Measurements from ENCODE around the gene SMAP2. TPM values are rescaled to one million over a fixed set of nuclear protein-coding genes. Genes with fewer than 3 reads are reported as not detected.

Gene SMAP2
- total RNA-seq, 1 donor from 2014 or later, result 196 TPM

DNA sequence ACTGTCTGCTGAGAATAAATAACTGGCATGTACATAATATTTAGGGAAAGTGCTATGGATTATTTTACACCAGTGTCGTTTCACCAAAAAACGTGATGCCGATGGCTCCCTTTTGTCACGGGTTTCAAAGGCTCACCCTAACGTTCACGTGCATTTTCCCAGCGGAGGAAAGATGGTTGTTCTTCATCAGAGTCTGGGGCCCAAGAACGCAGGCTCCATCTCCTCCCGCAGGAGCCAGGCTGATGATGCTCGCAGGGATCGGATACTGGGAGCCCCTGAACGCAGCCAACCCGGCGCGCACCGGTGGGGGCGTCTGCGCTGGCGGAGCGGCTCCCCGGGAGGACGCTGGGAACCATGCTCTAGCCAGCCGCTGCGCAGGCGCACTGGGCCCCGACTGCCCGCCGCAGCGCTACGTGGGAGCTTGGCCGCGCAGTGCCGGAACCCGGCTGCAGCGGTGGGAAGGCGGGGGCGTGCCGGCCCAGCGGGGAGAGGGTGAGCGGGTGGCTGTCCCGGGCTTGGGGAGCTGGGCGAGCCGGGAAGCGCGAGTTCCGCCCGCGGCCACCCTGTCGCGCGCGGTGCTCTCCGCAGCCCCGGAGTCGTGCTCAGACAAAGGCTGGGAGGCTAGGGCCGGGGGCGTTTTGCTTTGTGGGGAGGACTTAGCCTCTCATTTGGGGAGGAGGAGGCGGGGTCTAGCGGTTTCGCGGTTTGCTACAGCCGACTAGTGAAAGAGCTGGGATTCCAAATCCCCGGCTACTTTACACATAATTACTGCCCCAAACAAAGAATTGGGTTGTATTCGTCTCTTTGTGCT is 76.4 kb downstream of the SMAP2 start, which contains the start of gene ZFP69B:
Gene ZFP69B (plus strand): TSS at position 793 of the 811 bp plus-strand sequence. CDS start 486 bp downstream, outside the sequence.
- Mint-ChIP-seq H3K9me3 (peaks cover 50% of the 10 kb centered on the region), H3K27me3 (ENCODE audit: insufficient read depth) (no peaks in the 10 kb centered on the region), H3K36me3 (ENCODE audit: low read depth) (peaks cover 43% of the 10 kb centered on the region)

DNA sequence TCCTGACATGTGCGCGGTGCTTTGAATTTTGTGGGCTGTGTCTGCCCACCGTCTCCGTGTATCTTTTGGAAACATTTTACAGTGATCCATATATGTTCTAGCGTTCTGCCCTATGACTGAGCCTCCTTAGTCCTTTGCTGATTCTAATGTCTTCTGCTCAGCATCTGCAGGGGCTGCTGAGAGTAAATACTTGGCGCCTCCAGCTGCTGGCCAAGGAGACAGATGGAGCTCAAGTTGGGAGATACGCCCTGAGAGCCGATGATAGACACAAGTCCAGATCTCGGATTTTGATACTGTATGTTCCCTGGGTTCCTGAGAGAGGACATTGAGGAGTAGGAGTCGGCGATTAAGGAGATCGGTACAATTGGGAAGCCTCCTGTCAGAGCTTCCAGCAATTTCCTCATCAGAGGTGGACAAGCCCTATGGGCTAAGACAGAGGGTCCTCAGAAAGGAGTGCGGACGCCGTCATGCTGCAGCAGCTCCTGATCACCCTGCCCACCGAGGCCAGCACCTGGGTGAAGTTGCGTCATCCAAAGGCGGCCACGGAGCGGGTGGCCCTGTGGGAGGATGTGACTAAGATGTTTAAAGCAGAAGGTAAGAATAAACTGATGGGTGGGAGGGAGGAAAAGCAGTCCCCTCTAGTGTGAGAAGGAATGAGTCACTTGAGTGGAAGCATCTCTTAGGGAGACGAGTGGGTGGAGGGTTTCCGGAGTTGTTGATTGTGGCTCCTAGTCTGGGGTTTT is 77.1 kb downstream of the SMAP2 start:
- peaks cover 37% of the 10 kb centered on the region for H3K4me1 Mint-ChIP-seq (ENCODE audit: low read depth)
- intact Hi-C loops (cut with micrococcal nuclease), result loop anchor here (1.0 to 10.0 kb wide), 10 partner anchors 27 to 524 kb away; partner anchors contain the start of genes CTPS1, EXO5, NFYC and SMAP2

More for the DNA sequence above, 76.4 kb downstream of the SMAP2 start, which contains the start of gene ZFP69B:
- H3K4me3 Mint-ChIP-seq, result peak within 1 kb of the TSS; percentile 84
- intact Hi-C loops (cut with micrococcal nuclease), result loop anchor here (2.0 to 10.0 kb wide), 6 partner anchors 49 to 525 kb away; partner anchors contain the start of genes CTPS1, NFYC, SMAP2 and ZMPSTE24
- H3K27ac Mint-ChIP-seq, result peak within 1 kb of the TSS; percentile 90
- DNase-seq (ENCODE audit: low spot score), result peak; percentile 86
- H3K4me1 Mint-ChIP-seq (ENCODE audit: low read depth), result peaks cover 35% of the 10 kb centered on the region

GRCh38 chr1:40451238-40451585 is 77.7 kb downstream of the SMAP2 start:
- peak overlapping the region; percentile 84 for H3K4me3 Mint-ChIP-seq
- peak; percentile 4 for DNase-seq (ENCODE audit: low spot score)
- peaks cover 49% of the 10 kb centered on the region for H3K9me3 Mint-ChIP-seq
- peak overlapping the region; percentile 90 for H3K27ac Mint-ChIP-seq
- no peaks in the 10 kb centered on the region for H3K27me3 Mint-ChIP-seq (ENCODE audit: insufficient read depth)
- peaks cover 44% of the 10 kb centered on the region for H3K36me3 Mint-ChIP-seq (ENCODE audit: low read depth)
- intact Hi-C loops (cut with micrococcal nuclease), result loop anchor here (1.0 to 10.0 kb wide), 10 partner anchors 26 to 524 kb away; partner anchors contain the start of genes CTPS1, EXO5, NFYC and SMAP2
- H3K4me1 Mint-ChIP-seq (ENCODE audit: low read depth), result peaks cover 37% of the 10 kb centered on the region

More for the DNA sequence above, 77.1 kb downstream of the SMAP2 start:
- Mint-ChIP-seq H3K36me3 (ENCODE audit: low read depth) (peaks cover 45% of the 10 kb centered on the region), H3K9me3 (peaks cover 50% of the 10 kb centered on the region), H3K27me3 (ENCODE audit: insufficient read depth) (no peaks in the 10 kb centered on the region), H3K4me3 (peak overlapping the region; percentile 84), H3K27ac (peak overlapping the region; percentile 90)
- DNase-seq (ENCODE audit: low spot score), result peak; percentile 72

DNA sequence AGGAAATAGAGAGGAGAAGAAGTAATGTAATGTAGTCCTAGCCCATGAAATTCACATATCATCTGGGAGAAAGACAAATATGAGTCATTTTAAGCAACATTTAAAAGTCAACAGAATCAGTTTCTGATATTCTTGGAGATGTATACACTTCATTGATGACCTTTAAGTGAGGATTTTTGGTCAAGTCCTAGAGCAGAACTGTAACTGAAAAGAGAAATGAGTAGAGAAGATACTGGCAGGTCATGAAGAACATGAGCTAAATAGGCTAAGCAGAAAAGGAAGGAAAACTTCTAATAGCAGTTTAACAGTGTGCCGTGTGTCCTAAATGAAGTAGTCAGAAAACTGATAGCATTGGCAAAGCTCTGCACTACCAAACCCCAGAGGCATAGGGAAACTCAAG is 81.3 kb downstream of the SMAP2 start:
- peaks cover 74% of the 10 kb centered on the region for H3K36me3 Mint-ChIP-seq (ENCODE audit: low read depth)
- no peak overlapping the region for H3K4me3 Mint-ChIP-seq
- H3K9me3 Mint-ChIP-seq, result peaks cover 78% of the 10 kb centered on the region
- H3K4me1 Mint-ChIP-seq (ENCODE audit: low read depth), result peaks cover 28% of the 10 kb centered on the region
- H3K27ac Mint-ChIP-seq, result peak overlapping the region; percentile 6
- DNase-seq (ENCODE audit: low spot score), result no peak
- intact Hi-C loops (cut with micrococcal nuclease), result loop anchor here (5.0 to 10.0 kb wide), 3 partner anchors 83 to 520 kb away; partner anchors contain the start of genes CTPS1, NFYC and SMAP2
- H3K27me3 Mint-ChIP-seq (ENCODE audit: insufficient read depth), result no peaks in the 10 kb centered on the region

DNA sequence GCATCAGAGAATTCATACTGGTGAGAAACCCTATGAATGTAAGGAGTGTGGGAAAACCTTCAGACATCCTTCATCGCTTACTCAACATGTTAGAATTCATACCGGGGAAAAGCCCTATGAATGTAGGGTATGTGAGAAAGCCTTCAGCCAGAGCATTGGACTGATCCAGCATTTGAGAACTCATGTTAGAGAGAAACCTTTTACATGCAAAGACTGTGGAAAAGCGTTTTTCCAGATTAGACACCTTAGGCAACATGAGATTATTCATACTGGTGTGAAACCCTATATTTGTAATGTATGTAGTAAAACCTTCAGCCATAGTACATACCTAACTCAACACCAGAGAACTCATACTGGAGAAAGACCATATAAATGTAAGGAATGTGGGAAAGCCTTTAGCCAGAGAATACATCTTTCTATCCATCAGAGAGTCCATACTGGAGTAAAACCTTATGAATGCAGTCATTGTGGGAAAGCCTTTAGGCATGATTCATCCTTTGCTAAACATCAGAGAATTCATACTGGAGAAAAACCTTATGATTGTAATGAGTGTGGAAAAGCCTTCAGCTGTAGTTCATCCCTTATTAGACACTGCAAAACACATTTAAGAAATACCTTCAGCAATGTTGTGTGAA is 89.5 kb downstream of the SMAP2 start:
- no peak for DNase-seq (ENCODE audit: low spot score)
- Mint-ChIP-seq H3K4me1 (ENCODE audit: low read depth) (no peaks in the 10 kb centered on the region), H3K4me3 (no peak overlapping the region), H3K9me3 (peaks cover 83% of the 10 kb centered on the region), H3K27ac (no peak overlapping the region), H3K27me3 (ENCODE audit: insufficient read depth) (no peaks in the 10 kb centered on the region), H3K36me3 (ENCODE audit: low read depth) (peaks cover 69% of the 10 kb centered on the region)
- intact Hi-C loops (cut with micrococcal nuclease), result no loop called here

DNA sequence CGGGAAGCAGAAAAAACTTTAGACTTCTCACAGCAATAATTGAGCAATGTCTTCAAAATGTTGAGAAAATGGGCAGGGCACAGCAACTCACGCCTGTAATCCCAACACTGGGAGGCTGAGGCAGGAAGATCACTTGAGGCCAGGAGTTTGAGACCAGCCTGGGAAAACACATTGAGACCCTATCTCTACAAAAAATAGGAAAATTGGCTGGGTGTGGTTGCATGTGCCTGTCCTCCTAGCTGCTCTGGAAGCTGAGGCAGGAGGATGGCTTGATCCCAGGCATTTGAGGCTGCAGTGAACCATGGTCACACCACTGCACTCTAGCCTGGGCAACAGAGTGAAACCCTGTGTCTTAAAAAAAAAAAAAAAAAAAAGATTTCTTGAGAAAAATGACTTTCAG is 95.8 kb downstream of the SMAP2 start:
- no peak overlapping the region for H3K4me3 Mint-ChIP-seq
- peaks cover 49% of the 10 kb centered on the region for H3K36me3 Mint-ChIP-seq (ENCODE audit: low read depth)
- intact Hi-C loops (cut with micrococcal nuclease), result no loop called here
- H3K27ac Mint-ChIP-seq, result no peak overlapping the region
- no peaks in the 10 kb centered on the region for H3K4me1 Mint-ChIP-seq (ENCODE audit: low read depth)
- no peak for DNase-seq (ENCODE audit: low spot score)
- no peaks in the 10 kb centered on the region for H3K27me3 Mint-ChIP-seq (ENCODE audit: insufficient read depth)
- H3K9me3 Mint-ChIP-seq, result peaks cover 94% of the 10 kb centered on the region

Other genes starting within 250 kb of the SMAP2 start
- gene RLF, start 212.3 kb upstream of the SMAP2 start, total RNA-seq, result 18.2 and 19.9 TPM in 2 replicates
- gene TMCO2, start 125.8 kb upstream of the SMAP2 start, total RNA-seq, result not detected in 2 replicates
- 50.2 and 56.0 TPM in 2 replicates for gene ZMPSTE24, start 115.5 kb upstream of the SMAP2 start, total RNA-seq
- 20.4 and 22.3 TPM in 2 replicates for gene COL9A2, start 56.4 kb upstream of the SMAP2 start, total RNA-seq
- gene ZFP69B, start 76.7 kb downstream of the SMAP2 start, total RNA-seq, result 5.1 and 5.8 TPM in 2 replicates
- 3.9 and 4.0 TPM in 2 replicates for gene ZFP69, start 103.6 kb downstream of the SMAP2 start, total RNA-seq
- gene EXO5, start 135.0 kb downstream of the SMAP2 start, total RNA-seq, result 18.2 and 18.3 TPM in 2 replicates
- 4.9 and 6.0 TPM in 2 replicates for gene ZNF684, start 157.9 kb downstream of the SMAP2 start, total RNA-seq

Measured in activated T-helper 1 cell treated with anti-CD3 and anti-CD28 coated beads, Interleukin-12 subunit alpha, Interleukin-12 subunit beta, Interleukin-2, Interleukin-4 antibody, amounts not matched to agents 30 ng/mL and 10 ng/mL and 1 ng/mL, durations not matched to agents 14 hours and 24 hours and 36 hours (primary cell).